ENCODE data around the gene TNN. TPM values are rescaled to one million over a fixed set of nuclear protein-coding genes. Genes with fewer than 3 reads are reported as not detected.

TNN gene
- total RNA-seq, 1 experiment from 2014 or later = 0.11 TPM

GRCh38 chr1:175147569-175147968 lies 79.9 kb downstream of the TNN start:
- Histone ChIP-seq H2BK20ac (ENCODE audit: low read depth, low read length, poor library complexity, severe bottlenecking) (no peak overlapping the region), H2AK5ac (ENCODE audit: insufficient read length, low read length) (no peak overlapping the region), H3T11ph (ENCODE audit: low read length) (no peak overlapping the region), H2BK5ac (ENCODE audit: insufficient read length, low read length) (no peak overlapping the region), H3K56ac (ENCODE audit: insufficient read length, low read depth, low read length) (no peak overlapping the region), H3K9ac (ENCODE audit: extremely low read depth, insufficient read length, low read length) (no peak overlapping the region), H2AFZ (ENCODE audit: low read length) (no peak overlapping the region), H2BK120ac (ENCODE audit: low read depth, low read length, poor library complexity, severe bottlenecking) (no peak overlapping the region), H2BK15ac (ENCODE audit: low read depth, low read length) (no peak overlapping the region), H3K23me2 (ENCODE audit: insufficient read length, low read depth, low read length, poor library complexity, severe bottlenecking) (peaks cover 2% of the 10 kb centered on the region), H3K4me2 (ENCODE audit: insufficient read depth, insufficient read length, low read length) (no peak overlapping the region), H3K18ac (ENCODE audit: insufficient read length, low read depth, low read length) (no peak overlapping the region), H3K79me2 (ENCODE audit: insufficient read depth, low read length) (no peaks in the 10 kb centered on the region), H4K20me1 (ENCODE audit: control insufficient read depth, insufficient read depth, insufficient read length) (no peaks in the 10 kb centered on the region), H3K27ac (ENCODE audit: insufficient read length, low read depth, low read length) (no peak overlapping the region), H3K9me3 (ENCODE audit: control insufficient read depth, low read depth, low read length) (no peaks in the 10 kb centered on the region), H3K79me1 (ENCODE audit: insufficient read depth, low read depth, low read length, poor library complexity, severe bottlenecking) (no peaks in the 10 kb centered on the region), H3K4ac (ENCODE audit: low read depth, low read length) (no peak overlapping the region), H3K4me1 (ENCODE audit: insufficient read depth, low read length) (no peaks in the 10 kb centered on the region), H4K5ac (ENCODE audit: insufficient read length, low read depth, low read length) (no peak overlapping the region), H3K23ac (ENCODE audit: insufficient read length, low read depth, low read length) (no peak overlapping the region), H4K91ac (ENCODE audit: insufficient read length, low read depth, low read length) (no peak overlapping the region), H3K14ac (ENCODE audit: insufficient read depth, low read length) (no peak overlapping the region), H2BK12ac (ENCODE audit: insufficient read length, low read depth, low read length) (no peak overlapping the region), H3K27me3 (ENCODE audit: insufficient read depth, low read length) (no peaks in the 10 kb centered on the region; the same call in 1 of the 2 replicates), H4K8ac (replicated peaks; ENCODE audit: insufficient read length, low read depth, low read length) (no peak overlapping the region)
- peaks cover 38% of the 10 kb centered on the region for H3K27me3 Mint-ChIP-seq (ENCODE audit: low read depth)
- no peak overlapping the region for H3K27ac Mint-ChIP-seq
- no peak for TF ChIP-seq CTCF (conservative IDR thresholded peaks at IDR 0.05)
- peaks cover 32 to 35% of the 10 kb centered on the region in 2 experiments for H3K4me1 Mint-ChIP-seq
- no peaks in the 10 kb centered on the region; a peak in 4 of 5 replicates for H3K9me3 Mint-ChIP-seq
- no CpG with 5 or more reads among the region's 5 CpGs for WGBS (ENCODE audit: extremely low coverage, insufficient read length, low lambda C conversion rate)
- H3K4me3 Mint-ChIP-seq = no peak overlapping the region
- no peak for DNase-seq
- no peaks in the 10 kb centered on the region; a peak in 2 of 7 replicates for H3K36me3 Mint-ChIP-seq (ENCODE audit: insufficient read depth in 1 of 3, low read depth in 3 of 3)
